ENCODE measurements around the gene TBC1D24.
A peak's percentile ranks its signal among the peaks of the same experiment; 100 is the strongest.

TBC1D24 gene

GRCh38 chr16:2500430-2500917, 25.5 kb downstream of the TBC1D24 start:
- DNase-seq, result no peak

- DNase-seq, result peak; percentile 94
Observed at GRCh38 chr16:2500918-2501750, 26.2 kb downstream of the TBC1D24 start.

GRCh38 chr16:2501946-2502895, 27.3 kb downstream of the TBC1D24 start:
- DNase-seq, result no peak

- DNase-seq, result no peak
Observed at GRCh38 chr16:2505695-2506094, 30.8 kb downstream of the TBC1D24 start.

GRCh38 chr16:2507052-2507659, 32.2 kb downstream of the TBC1D24 start:
- no peak for DNase-seq

GRCh38 chr16:2507665-2508064, 32.7 kb downstream of the TBC1D24 start:
- no peak for DNase-seq

GRCh38 chr16:2508722-2509400, 33.9 kb downstream of the TBC1D24 start:
- DNase-seq, result no peak

GRCh38 chr16:2511128-2511800, 36.3 kb downstream of the TBC1D24 start:
- DNase-seq, result peak; percentile 50

GRCh38 chr16:2511996-2512734, 37.2 kb downstream of the TBC1D24 start:
- no peak for DNase-seq

GRCh38 chr16:2512735-2513404, 37.9 kb downstream of the TBC1D24 start:
- peak; percentile 55 for DNase-seq

- DNase-seq, result peak; percentile 96
Observed at GRCh38 chr16:2513405-2514332, 38.7 kb downstream of the TBC1D24 start, which contains the start of gene ATP6V0C. Gene ATP6V0C, plus strand, starts transcription at chr16:2513952. Its CDS starts 152 bp downstream, at chr16:2514104.

- no peak for DNase-seq
Observed at GRCh38 chr16:2514333-2515179, 39.6 kb downstream of the TBC1D24 start.

- DNase-seq, result no peak
Observed at GRCh38 chr16:2515180-2515851, 40.4 kb downstream of the TBC1D24 start.

GRCh38 chr16:2516391-2517240, 41.7 kb downstream of the TBC1D24 start:
- DNase-seq, result no peak

- no peak for DNase-seq
Observed at GRCh38 chr16:2517954-2518605, 43.2 kb downstream of the TBC1D24 start.
